GM21786 (cell line): ENCODE data around the gene VIT.
"Not testable (repeated sequence)": the region's sequence is repeated elsewhere in the genome, so short reads cannot be mapped to it uniquely, and the experiment has no call there.

ENCODE experiments used
- ATAC-seq: cut with Tn5 transposase; IDR thresholded peaks from one replicate; pipeline ENCODE4 v1.9.1; 2021; ENCODE audit not compliant: unreplicated experiment

The VIT gene

GRCh38 chr2:36677996-36678605 lies 18.4 kb upstream of the VIT start:
- no peak for ATAC-seq

- no peak for ATAC-seq
Measured at GRCh38 chr2:36678856-36679255, 17.7 kb upstream of the VIT start.

GRCh38 chr2:36680012-36680411 lies 16.5 kb upstream of the VIT start:
- no peak for ATAC-seq

- ATAC-seq = no peak
Measured at GRCh38 chr2:36682562-36682961, 13.9 kb upstream of the VIT start.

- ATAC-seq = no peak
Measured at GRCh38 chr2:36683002-36683401, 13.5 kb upstream of the VIT start.

GRCh38 chr2:36688291-36688690 lies 8.2 kb upstream of the VIT start:
- ATAC-seq = not testable (repeated sequence)

- ATAC-seq = not testable (repeated sequence)
Measured at GRCh38 chr2:36689013-36689412, 7.5 kb upstream of the VIT start.

- no peak for ATAC-seq
Measured at GRCh38 chr2:36692121-36692520, 4.4 kb upstream of the VIT start.

- ATAC-seq = no peak
Measured at GRCh38 chr2:36693825-36694224, 2.7 kb upstream of the VIT start.

- ATAC-seq = no peak
Measured at GRCh38 chr2:36695746-36696415, 626 bp upstream of the VIT start.

GRCh38 chr2:36697424-36698066 lies 1.0 kb downstream of the VIT start:
- ATAC-seq = no peak

- no peak for ATAC-seq
Measured at GRCh38 chr2:36698993-36699392, 2.5 kb downstream of the VIT start.

GRCh38 chr2:36700311-36700710 lies 3.8 kb downstream of the VIT start:
- no peak for ATAC-seq

- ATAC-seq = no peak
Measured at GRCh38 chr2:36701391-36701795, 4.9 kb downstream of the VIT start.

GRCh38 chr2:36701918-36702317 lies 5.4 kb downstream of the VIT start:
- ATAC-seq = no peak

- ATAC-seq = no peak
Measured at GRCh38 chr2:36702781-36703180, 6.3 kb downstream of the VIT start.

- ATAC-seq = no peak
Measured at GRCh38 chr2:36704475-36705150, 8.1 kb downstream of the VIT start.

GRCh38 chr2:36705326-36706020 lies 9.0 kb downstream of the VIT start:
- ATAC-seq = no peak

GRCh38 chr2:36706021-36706876 lies 9.7 kb downstream of the VIT start:
- ATAC-seq = no peak

- no peak for ATAC-seq
Measured at GRCh38 chr2:36707050-36707449, 10.5 kb downstream of the VIT start.
